Caco-2 (cell line): ENCODE measurements around the gene ZMYND19. TPM values are rescaled to one million over a fixed set of nuclear protein-coding genes. Genes with fewer than 3 reads are reported as not detected.

Experiments used
- BruUV-seq: library from RNA; stranded (reverse); fragments of 400-500 nt; replicated peaks from 2 replicates; lab custom pipeline; 2021; lab: Mats Ljungman, UMichigan
- CTCF ChIA-PET: fragments of 300-600 bp; sonication (Branson Sonifier 250); formaldehyde crosslinking; loops from one replicate; lab custom pipeline; 2022; ENCODE audit warnings: antibody characterized with exemption; lab: Charles Lee
- POLR2A ChIA-PET: fragments of 300-600 bp; sonication (Branson Sonifier 250); formaldehyde crosslinking; loops from one replicate; lab custom pipeline; 2022; ENCODE audit warnings: antibody characterized with exemption; lab: Charles Lee
- DNase-seq, 2 experiments: peaks; one replicate each; pipeline versions ENCODE4 v3.0.0 to v3.0.0-alpha.2; 2020 to 2022
- H3K27me3 ChIP-seq: replicated peaks from 2 replicates; pipeline ENCODE4 v1.6.0; 2011; ENCODE audit warnings: low read length; ENCODE audit not compliant: control insufficient read depth, insufficient read depth
- H3K36me3 ChIP-seq: 2 replicates; pipeline ENCODE4 v1.5.1; 2011; ENCODE audit warnings: low read length; ENCODE audit not compliant: control insufficient read depth, insufficient read depth
- H3K4me1 ChIP-seq: fragments of 250-450 bp; sonication (Bioruptor Pico); 2 replicates; pipeline ENCODE4 v1.5.1; 2020; ENCODE audit warnings: mild to moderate bottlenecking
- H3K4me3 ChIP-seq: 2 replicates; pipeline ENCODE4 v1.5.1; 2011; ENCODE audit warnings: low read depth, mild to moderate bottlenecking, control low read depth, low read length
- H3K9me3 ChIP-seq: fragments of 250-450 bp; sonication (Bioruptor Pico); 2 replicates; pipeline ENCODE4 v1.5.1; 2020; ENCODE audit warnings: mild to moderate bottlenecking, moderate library complexity
- H3K27ac Mint-ChIP-seq: one replicate; pipeline ENCODE4 v1.8.0; 2022; ENCODE audit warnings: mixed read lengths; ENCODE audit not compliant: unreplicated experiment
- H3K27me3 Mint-ChIP-seq: one replicate; pipeline ENCODE4 v1.8.0; 2022; ENCODE audit warnings: mixed read lengths; ENCODE audit not compliant: insufficient read depth, unreplicated experiment
- H3K36me3 Mint-ChIP-seq: one replicate; pipeline ENCODE4 v1.8.0; 2022; ENCODE audit warnings: mild to moderate bottlenecking, mixed read lengths; ENCODE audit not compliant: insufficient read depth, unreplicated experiment
- H3K4me1 Mint-ChIP-seq: one replicate; pipeline ENCODE4 v1.8.0; 2022; ENCODE audit warnings: low read depth, mixed read lengths; ENCODE audit not compliant: unreplicated experiment
- H3K4me3 Mint-ChIP-seq: one replicate; pipeline ENCODE4 v1.8.0; 2022; ENCODE audit warnings: mild to moderate bottlenecking, moderate library complexity, mixed read lengths; ENCODE audit not compliant: unreplicated experiment
- H3K9me3 Mint-ChIP-seq: one replicate; pipeline ENCODE4 v1.8.0; 2022; ENCODE audit warnings: mixed read lengths; ENCODE audit not compliant: unreplicated experiment
- intact Hi-C: fragments of 100-400 bp; cut with micrococcal nuclease; formaldehyde crosslinking; loops from one replicate; pipeline ENCODE4 v1.10.0; 2022; ENCODE audit not compliant: unreplicated experiment
- total RNA-seq: library from RNA; stranded (reverse); gene quantifications from 2 replicates; pipeline ENCODE4 v1.2.3, GENCODE V29; 2022
- TF ChIP-seq, protein P1 (sequence below), 2 experiments: fragments of 200-600 bp in 1 of 2; IDR thresholded peaks; 1 replicate in 1 of 2; 2 replicates in 1 of 2; pipeline versions ENCODE4 v1.5.1 to v1.8.0; 2011 to 2022; ENCODE audit warnings: antibody characterized with exemption in 1 of 2, control low read depth in 1 of 2, inconsistent platforms in 1 of 2, low read depth in 1 of 2, low read length in 1 of 2, mild to moderate bottlenecking in 1 of 2, moderate library complexity in 1 of 2; ENCODE audit not compliant: insufficient read depth in 1 of 2, severe bottlenecking in 1 of 2, unreplicated experiment in 1 of 2

Gene ZMYND19
- total RNA-seq, 1 experiment from 2014 or later: 66.3 TPM

DNA sequence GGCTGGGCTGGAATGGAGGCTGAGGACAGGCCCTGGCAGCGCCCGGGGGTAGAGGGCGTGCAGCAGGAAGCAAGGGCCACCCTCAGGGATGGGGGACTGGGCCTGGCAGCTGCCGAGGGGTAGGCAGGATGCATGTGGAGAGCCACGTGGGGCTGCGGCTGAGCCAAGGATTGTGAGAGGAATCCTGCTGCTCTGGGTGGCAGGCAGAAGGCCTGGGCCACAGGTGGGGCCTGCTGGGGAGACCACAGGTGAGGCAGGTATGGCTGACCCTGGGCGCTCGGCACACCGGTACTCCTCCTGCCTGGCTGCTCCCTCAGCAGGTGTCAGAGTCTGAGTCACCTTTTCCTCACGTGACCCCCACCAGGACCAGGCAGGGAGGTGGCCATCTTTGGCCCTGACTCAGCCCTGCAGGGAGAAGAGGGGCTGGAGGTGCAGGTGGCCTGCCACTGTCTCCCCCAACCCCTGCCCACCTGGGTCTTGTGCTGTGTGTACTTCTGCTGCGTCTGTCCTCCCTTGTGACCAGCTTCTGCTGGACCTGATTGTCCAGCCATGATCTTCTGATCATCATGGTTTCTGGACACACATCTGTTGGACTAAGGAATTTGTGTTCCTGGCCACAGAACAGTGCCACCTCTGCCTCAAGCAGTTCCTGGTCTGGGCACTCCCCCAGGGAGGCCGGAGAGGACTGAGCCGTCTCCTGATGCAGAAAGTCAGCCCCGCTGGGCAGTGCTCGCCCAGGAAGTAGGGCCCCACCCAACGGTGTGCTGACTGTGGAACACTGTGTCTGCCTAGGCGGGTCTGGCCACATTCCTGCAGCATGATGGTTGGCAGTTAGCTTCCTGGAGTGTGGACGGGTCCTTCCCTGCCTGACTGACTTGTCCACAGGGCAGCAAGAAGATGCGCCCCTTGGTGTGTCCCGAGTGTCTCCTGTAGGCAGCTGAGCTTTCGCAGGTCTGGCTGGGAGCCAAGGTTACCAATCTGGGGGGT, 21.6 kb upstream of the ZMYND19 start:
- Mint-ChIP-seq H3K4me1 (peaks cover 18% of the 10 kb centered on the region), H3K9me3 (no peaks in the 10 kb centered on the region), H3K27ac (peak overlapping the region; percentile 98), H3K27me3 (no peaks in the 10 kb centered on the region), H3K36me3 (peaks cover 51% of the 10 kb centered on the region), H3K4me3 (peak overlapping the region; percentile 59)
- intact Hi-C loops: loop anchor here (2.0 kb wide), 1 partner anchor 21 kb away; the partner anchor contains the start of gene ZMYND19
- no peaks in the 10 kb centered on the region; the same call in none of the 2 replicates for H3K36me3 ChIP-seq
- BruUV-seq: no TSS peak
- DNase-seq: peak; percentile 92 to 95
- peaks cover 39% of the 10 kb centered on the region for H3K4me1 ChIP-seq
- ChIA-PET CTCF (no interaction called here), POLR2A (interaction anchor here (0.5 to 1.0 kb wide), 3 partner anchors 17 to 38 kb away, joined by 3 read pairs; no protein-coding TSS in a partner anchor)
- no peaks in the 10 kb centered on the region for H3K27me3 ChIP-seq
- H3K4me3 ChIP-seq: 0 out of 2 replicates have a peak overlapping the region, but pooled peaks have one; percentile 1
- TF ChIP-seq, protein P1, sequence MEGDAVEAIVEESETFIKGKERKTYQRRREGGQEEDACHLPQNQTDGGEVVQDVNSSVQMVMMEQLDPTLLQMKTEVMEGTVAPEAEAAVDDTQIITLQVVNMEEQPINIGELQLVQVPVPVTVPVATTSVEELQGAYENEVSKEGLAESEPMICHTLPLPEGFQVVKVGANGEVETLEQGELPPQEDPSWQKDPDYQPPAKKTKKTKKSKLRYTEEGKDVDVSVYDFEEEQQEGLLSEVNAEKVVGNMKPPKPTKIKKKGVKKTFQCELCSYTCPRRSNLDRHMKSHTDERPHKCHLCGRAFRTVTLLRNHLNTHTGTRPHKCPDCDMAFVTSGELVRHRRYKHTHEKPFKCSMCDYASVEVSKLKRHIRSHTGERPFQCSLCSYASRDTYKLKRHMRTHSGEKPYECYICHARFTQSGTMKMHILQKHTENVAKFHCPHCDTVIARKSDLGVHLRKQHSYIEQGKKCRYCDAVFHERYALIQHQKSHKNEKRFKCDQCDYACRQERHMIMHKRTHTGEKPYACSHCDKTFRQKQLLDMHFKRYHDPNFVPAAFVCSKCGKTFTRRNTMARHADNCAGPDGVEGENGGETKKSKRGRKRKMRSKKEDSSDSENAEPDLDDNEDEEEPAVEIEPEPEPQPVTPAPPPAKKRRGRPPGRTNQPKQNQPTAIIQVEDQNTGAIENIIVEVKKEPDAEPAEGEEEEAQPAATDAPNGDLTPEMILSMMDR (IDR thresholded peaks at IDR 0.05; ENCODE audit: insufficient read depth in 1 of 2, low read depth in 1 of 2, low read length in 1 of 2, severe bottlenecking in 1 of 2, unreplicated experiment in 1 of 2): no peak
- no peaks in the 10 kb centered on the region for H3K9me3 ChIP-seq

- Histone ChIP-seq H3K4me3 (no peak overlapping the region), H3K4me1 (peaks cover 40% of the 10 kb centered on the region), H3K27me3 (no peaks in the 10 kb centered on the region), H3K36me3 (no peaks in the 10 kb centered on the region; the same call in none of the 2 replicates), H3K9me3 (no peaks in the 10 kb centered on the region)
- no peaks in the 10 kb centered on the region for H3K9me3 Mint-ChIP-seq
- DNase-seq: no peak
- peak overlapping the region; percentile 98 for H3K27ac Mint-ChIP-seq
- peaks cover 22% of the 10 kb centered on the region for H3K4me1 Mint-ChIP-seq
- CTCF ChIA-PET: no interaction called here
- TF ChIP-seq, protein P1 (IDR thresholded peaks at IDR 0.05; ENCODE audit: insufficient read depth in 1 of 2, low read depth in 1 of 2, low read length in 1 of 2, severe bottlenecking in 1 of 2, unreplicated experiment in 1 of 2): no peak
- intact Hi-C loops: no loop called here
- H3K27me3 Mint-ChIP-seq: no peaks in the 10 kb centered on the region
- POLR2A ChIA-PET: no interaction called here
- no TSS peak for BruUV-seq
- peaks cover 47% of the 10 kb centered on the region for H3K36me3 Mint-ChIP-seq
- peak overlapping the region; percentile 59 for H3K4me3 Mint-ChIP-seq
These were observed 20.6 kb upstream of the ZMYND19 start for GRCh38 chr9:137610944-137611343.

DNA sequence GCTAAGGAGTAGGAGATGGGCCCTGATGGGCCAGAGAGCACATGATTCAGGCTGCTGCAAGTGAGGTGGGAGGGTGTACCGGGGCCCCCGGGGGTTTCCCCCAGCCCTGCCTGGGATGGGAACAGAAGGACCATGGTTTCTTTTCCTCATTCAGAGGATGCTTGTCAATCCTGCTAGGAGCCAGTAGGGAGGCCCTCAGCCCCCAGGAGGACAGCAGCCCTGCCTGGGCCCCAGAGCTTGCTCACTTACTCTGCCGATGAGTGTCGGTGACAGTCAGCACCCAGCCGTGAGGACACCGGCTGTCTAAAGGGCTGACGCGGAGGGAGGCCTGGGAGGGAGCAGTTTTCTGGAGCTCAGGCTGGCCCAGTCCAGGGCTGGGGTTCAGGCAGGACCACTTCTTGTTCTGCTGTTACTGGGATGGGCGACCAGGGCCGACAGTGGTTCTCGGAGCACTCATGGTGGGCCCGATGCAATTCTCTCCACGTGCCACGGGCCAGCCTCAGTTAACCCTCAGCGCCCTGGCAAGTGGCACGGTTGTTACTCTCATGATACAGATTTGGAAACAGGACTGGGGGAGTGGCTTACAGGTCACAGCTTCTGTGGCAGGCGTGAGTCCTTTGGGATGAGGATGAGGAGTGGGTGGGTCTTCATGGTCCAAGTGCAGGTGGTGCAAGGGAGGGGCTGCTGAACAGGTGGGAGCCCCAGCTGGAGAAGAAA, 17.0 kb upstream of the ZMYND19 start:
- H3K9me3 ChIP-seq: no peaks in the 10 kb centered on the region
- ChIA-PET CTCF (no interaction called here), POLR2A (no interaction called here)
- no peaks in the 10 kb centered on the region for H3K27me3 Mint-ChIP-seq
- H3K36me3 Mint-ChIP-seq: peaks cover 19% of the 10 kb centered on the region
- peak overlapping the region; percentile 85 for H3K4me3 ChIP-seq
- DNase-seq: no peak
- intact Hi-C loops: loop anchor here (5.0 kb wide), 1 partner anchor 55 kb away; the partner anchor contains the start of genes MRPL41 and PNPLA7
- peaks cover 32% of the 10 kb centered on the region for H3K4me1 ChIP-seq
- BruUV-seq: TSS peak; percentile 13
- TF ChIP-seq, protein P1 (IDR thresholded peaks at IDR 0.05; ENCODE audit: insufficient read depth in 1 of 2, low read depth in 1 of 2, low read length in 1 of 2, severe bottlenecking in 1 of 2, unreplicated experiment in 1 of 2): no peak
- peaks cover 24% of the 10 kb centered on the region for H3K4me1 Mint-ChIP-seq
- H3K4me3 Mint-ChIP-seq: peak overlapping the region; percentile 76
- H3K9me3 Mint-ChIP-seq: no peaks in the 10 kb centered on the region
- peak overlapping the region; percentile 84 for H3K27ac Mint-ChIP-seq
- no peaks in the 10 kb centered on the region for H3K36me3 ChIP-seq
- no peaks in the 10 kb centered on the region for H3K27me3 ChIP-seq
